HG03135 (cell line): ENCODE data around the gene IFNA7.
A peak's percentile ranks its signal among the peaks of the same experiment; 100 is the strongest.
"Not testable (repeated sequence)": the region's sequence is repeated elsewhere in the genome, so short reads cannot be mapped to it uniquely, and the experiment has no call there.

Experiments
- ATAC-seq: cut with Tn5 transposase; IDR thresholded peaks from one replicate; pipeline ENCODE4 v1.9.1; 2021; ENCODE audit warnings: mild to moderate bottlenecking, moderate library complexity; ENCODE audit not compliant: unreplicated experiment

IFNA7 gene

DNA sequence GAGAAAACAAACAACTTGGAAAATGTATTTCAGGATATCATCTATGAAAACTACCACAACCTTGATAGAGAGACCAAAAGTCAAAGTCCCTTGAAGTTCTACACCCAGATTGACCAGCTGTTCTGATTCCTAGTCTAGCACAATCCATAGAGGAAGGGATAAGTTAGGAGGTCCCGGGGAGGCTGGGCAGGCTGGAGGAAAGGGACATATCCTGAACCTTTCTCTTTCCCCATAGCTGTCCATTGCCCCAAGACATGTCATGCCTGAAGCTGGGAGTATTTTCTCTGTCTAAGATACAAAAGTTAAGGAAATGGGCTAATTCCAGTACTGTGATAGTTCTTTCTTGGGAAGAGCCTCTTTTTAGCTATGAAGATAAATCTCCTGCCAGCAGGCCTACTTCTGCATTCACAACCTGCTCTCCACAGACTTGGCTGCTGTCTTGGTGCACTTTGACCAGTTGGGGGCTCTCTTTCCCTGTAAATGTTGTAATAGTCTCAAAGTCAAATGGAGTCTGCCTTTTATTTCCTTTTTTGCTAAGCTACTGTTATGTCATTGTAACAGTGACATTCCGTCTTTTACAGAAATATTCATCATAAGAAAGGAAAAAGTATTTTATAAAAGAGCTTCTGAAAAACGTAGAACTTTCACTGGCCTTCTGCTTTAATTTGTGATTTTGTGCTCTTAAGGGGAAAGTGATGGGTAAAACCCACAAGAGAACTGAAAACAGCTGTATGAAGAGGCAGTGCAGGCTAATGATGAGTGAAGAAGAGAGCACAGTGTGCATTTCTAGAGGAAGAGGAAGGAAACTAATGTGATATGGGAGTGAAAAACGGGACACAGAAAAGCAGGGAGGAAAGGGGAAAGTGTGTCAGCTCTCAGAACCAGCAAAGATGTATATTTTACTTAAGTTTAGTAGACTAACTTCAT, 18.9 kb downstream of the IFNA7 start:
- ATAC-seq, result peak; percentile 92

DNA sequence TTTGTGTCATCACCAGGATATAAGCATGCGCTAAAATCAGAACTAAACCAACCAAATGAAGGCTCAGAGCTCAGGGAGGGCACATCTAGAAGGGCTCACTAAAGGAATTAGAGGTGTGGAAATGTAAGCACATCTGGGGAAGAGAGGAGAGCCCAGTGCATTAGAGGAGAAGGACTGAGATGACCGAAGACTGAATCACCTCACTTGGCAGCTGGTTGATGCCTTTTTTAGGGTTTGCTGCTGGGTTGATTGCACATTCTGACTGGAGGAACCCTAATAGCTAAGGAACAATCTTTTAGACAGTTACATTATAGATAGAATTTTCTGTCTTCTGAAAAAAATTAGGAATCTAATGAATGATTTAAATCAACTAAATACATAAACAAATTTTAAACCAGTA, 27.3 kb downstream of the IFNA7 start:
- ATAC-seq, result no peak

DNA sequence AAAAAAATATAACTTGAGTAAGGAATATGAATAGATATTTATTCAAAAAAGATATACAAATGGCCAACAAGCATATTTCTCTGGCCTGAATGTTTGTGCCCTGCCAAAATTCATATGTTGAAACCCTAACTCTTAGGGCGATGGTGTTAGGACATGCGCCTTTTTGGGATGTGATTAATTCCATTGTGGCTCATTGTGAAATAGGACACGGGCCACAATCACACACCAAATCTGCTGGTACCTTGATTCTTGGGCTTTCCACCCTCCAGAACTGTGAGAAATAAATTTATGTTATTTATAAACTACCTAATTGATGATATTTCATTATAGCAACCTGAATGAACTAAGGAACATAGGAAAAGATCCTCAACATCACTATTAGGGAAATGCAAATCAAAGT, 29.8 kb downstream of the IFNA7 start:
- ATAC-seq, result no peak

DNA sequence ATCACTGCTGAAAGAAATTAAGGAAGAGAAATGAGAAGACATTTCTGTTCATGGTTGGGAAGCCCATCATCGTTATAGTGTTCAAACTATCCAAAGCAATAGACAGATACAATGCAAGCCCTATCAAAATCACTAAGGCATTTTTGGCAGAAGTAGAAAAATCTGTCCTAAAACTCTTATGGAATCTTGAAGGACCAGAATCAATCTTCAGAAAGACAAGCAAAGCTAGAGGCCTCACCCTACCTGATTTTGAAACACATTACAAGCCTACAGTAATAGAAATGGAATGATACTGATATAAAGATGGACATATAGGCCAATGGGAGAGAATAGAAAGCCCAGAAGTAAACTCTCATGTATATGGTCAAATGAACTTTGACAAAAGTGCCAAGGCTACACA, 30.7 kb downstream of the IFNA7 start:
- ATAC-seq, result no peak

DNA sequence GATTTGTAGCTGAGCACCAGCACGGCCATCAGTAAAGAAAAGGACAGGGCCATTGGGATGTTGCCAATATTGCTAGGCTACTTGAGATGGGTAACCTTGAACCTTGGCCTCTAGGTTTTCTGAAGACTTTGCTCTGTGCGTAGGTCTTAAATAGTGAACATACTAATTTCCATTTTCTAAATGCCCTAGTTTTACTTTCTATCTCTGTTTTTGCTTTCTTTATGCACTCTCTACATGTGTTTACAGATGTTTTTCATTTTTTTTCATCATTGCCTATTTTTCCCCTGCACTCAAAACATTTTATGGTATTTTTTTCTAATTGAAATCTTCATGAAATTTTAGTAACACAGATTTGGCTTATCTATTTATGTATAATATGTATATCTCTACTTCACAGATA, 35.4 kb downstream of the IFNA7 start, which contains the start of gene IFNA21:
Gene IFNA21 (minus strand): TSS at position 101 of the 400 bp plus-strand sequence. CDS start 48 bp downstream, at position 53.
- ATAC-seq, result not testable (repeated sequence)

DNA sequence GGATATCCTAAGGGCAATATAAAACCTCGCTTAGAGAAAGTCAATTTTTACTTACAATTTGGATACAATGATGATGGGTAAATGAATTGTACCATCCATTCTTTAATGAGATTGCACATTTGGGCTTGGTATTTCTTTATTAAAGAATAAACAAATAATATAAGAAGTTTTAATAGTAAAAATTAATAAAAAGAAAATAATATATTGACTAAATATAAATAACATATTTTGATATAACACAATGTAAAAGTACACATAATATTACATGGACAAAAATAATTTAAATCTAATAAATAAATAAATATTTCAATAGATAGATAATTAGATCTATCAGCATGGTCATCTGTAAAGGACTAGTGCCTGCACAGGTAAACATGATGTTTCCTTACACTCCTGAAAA, 36.5 kb downstream of the IFNA7 start:
- ATAC-seq, result no peak

DNA sequence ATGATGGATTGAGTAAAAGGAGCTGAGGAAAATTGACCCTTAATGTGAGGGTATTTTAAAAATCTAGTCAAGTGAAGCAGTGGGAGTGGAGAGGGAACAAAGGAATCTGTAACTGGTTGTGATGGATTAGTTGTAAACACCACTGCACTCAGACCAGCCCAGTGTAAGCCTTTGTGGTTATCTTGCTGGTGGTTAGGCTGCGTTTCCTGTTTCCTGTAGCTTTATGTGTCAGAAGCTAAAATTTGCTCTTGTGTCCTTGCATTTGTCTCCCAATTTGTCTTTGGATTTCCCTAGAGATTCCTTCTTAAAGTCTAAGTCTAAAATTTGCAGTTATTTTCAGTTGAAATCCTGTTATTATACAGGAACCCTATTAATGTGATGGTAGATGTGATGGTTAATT, 41.8 kb downstream of the IFNA7 start:
- ATAC-seq, result peak; percentile 82

DNA sequence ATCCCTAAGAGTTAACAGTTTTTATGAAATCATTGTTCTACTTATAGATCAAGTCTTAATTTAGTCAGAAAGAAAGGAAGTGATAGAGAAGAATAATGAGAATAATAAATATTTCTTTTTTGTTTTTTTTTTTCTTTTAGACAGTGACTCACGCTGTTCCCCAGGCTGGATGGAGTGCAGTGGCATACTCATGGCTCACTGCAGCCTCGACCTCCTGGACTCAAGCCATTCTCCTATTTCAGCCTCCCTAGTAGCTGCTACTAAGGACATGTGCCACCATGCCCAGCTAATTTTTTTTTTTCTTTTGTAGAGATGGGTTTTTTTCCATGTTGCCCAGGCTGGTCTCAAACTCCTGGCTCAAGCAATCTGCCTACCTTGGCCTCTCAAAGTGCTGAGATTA, 46.5 kb downstream of the IFNA7 start:
- no peak for ATAC-seq

DNA sequence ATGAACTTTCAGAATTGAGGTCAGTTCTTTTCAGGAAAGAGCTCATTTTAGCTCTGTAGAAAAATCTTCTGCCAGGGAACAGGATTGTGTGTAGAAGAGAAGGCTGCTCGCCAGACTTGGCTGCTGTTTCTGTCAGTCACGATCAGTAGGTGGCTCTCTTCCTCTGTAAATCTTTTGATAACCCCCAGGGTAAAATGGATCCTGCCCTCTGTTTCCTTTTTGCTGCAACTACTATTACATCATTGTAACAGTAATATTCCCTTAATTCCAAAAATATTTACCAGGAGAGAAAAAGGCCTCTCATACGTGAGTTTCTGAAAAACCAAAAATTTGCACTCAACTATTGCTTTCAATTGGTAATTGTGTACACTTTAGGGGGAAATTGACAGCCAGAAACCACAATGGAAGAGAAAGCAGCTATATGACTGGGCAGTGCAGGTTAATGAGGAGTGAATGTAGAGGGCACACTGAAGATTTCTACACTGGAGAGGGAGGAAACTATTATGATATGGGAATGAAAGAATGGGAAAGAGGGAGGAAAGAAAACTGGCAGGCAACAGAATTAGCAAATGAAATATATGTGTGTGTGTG, 47.9 kb downstream of the IFNA7 start:
- peak; percentile 70 for ATAC-seq

DNA sequence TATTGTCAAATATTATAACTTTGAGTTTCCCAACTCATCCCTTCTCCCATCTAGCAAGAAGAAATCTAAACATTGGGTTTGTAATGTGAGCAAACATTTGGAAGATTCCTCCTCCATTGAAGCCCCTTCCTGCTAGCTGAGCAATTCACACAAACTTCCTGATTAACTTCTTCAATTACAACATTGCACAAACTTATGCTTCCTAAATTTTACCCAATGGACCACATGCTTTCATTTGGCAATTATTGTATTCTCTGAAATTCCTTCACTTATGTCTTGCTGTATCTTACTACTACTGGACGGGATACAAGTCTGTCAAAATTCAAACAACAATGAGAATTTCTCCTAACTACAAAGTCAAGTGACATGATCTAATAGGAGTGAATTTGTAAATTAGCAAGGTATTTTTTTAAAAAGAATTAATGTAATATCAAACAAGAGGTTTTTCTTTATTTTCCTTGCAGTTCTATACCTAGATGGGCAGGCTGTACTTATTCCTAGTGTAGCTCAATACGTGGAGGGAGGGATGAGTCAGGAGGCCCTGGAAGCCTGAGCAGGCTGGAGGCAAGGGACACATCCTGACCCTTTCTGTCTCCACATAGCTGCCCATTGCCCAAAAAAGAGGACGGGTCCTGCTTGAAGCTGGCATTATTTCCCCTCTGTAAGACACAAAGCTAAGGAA, 48.5 kb downstream of the IFNA7 start:
- ATAC-seq, result peak; percentile 33
